Endothelial cell (in vitro differentiated cells): Measurements from ENCODE around the gene EGR4. TPM values are rescaled to one million over a fixed set of nuclear protein-coding genes. Genes with fewer than 3 reads are reported as not detected.

Experiments
- DNase-seq: peaks from one replicate; pipeline ENCODE4 v3.0.0; 2021; ENCODE audit warnings: low spot score
- H3K27ac Mint-ChIP-seq: one replicate; pipeline ENCODE4 v1.8.0; 2021; ENCODE audit warnings: mixed read lengths, inconsistent platforms; ENCODE audit not compliant: unreplicated experiment
- H3K27me3 Mint-ChIP-seq: one replicate; pipeline ENCODE4 v1.8.0; 2021; ENCODE audit warnings: mild to moderate bottlenecking, moderate library complexity, mixed read lengths, inconsistent platforms; ENCODE audit not compliant: unreplicated experiment
- H3K36me3 Mint-ChIP-seq: one replicate; pipeline ENCODE4 v1.8.0; 2021; ENCODE audit warnings: mild to moderate bottlenecking, low read depth, mixed read lengths, inconsistent platforms; ENCODE audit not compliant: unreplicated experiment
- H3K4me1 Mint-ChIP-seq: one replicate; pipeline ENCODE4 v1.8.0; 2021; ENCODE audit warnings: mild to moderate bottlenecking, mixed read lengths, inconsistent platforms; ENCODE audit not compliant: unreplicated experiment
- H3K4me3 Mint-ChIP-seq: one replicate; pipeline ENCODE4 v1.8.0; 2021; ENCODE audit warnings: mild to moderate bottlenecking, mixed read lengths, inconsistent platforms; ENCODE audit not compliant: unreplicated experiment
- H3K9me3 Mint-ChIP-seq: one replicate; pipeline ENCODE4 v1.8.0; 2021; ENCODE audit warnings: mixed read lengths, inconsistent platforms; ENCODE audit not compliant: unreplicated experiment
- CTCF ChIP-seq: fragments of 200-600 bp; sonication (generic); IDR thresholded peaks from one replicate; pipeline ENCODE4 v1.5.0; 2021; ENCODE audit warnings: antibody characterized with exemption; ENCODE audit not compliant: unreplicated experiment
- total RNA-seq: library from RNA; stranded (reverse); fragmentation: NEBNext Ultra II Directional; extraction: Animal tissue kit (Norgen Biotek cat#: 25700); gene quantifications from one replicate; pipeline ENCODE4 v1.2.1, GENCODE V29; 2021; ENCODE audit not compliant: unreplicated experiment

The EGR4 gene
- total RNA-seq, 1 donor from 2014 or later: 0.15 TPM

GRCh38 chr2:73282924-73283544 lies 10.3 kb downstream of the EGR4 start:
- Mint-ChIP-seq H3K27me3 (peaks cover 17% of the 10 kb centered on the region), H3K9me3 (no peaks in the 10 kb centered on the region), H3K27ac (peak overlapping the region; percentile 30), H3K4me1 (no peaks in the 10 kb centered on the region), H3K4me3 (peak overlapping the region; percentile 84), H3K36me3 (no peaks in the 10 kb centered on the region)
- no peak for TF ChIP-seq CTCF
- no peak for DNase-seq

- no peaks in the 10 kb centered on the region for H3K4me1 Mint-ChIP-seq
- DNase-seq: no peak
- peaks cover 15% of the 10 kb centered on the region for H3K27me3 Mint-ChIP-seq
- no peak for TF ChIP-seq CTCF
- no peaks in the 10 kb centered on the region for H3K9me3 Mint-ChIP-seq
- H3K27ac Mint-ChIP-seq: no peak overlapping the region
- H3K4me3 Mint-ChIP-seq: no peak overlapping the region
- H3K36me3 Mint-ChIP-seq: no peaks in the 10 kb centered on the region
These were observed 12.1 kb downstream of the EGR4 start for GRCh38 chr2:73281244-73281643.

GRCh38 chr2:73279852-73280251 lies 13.5 kb downstream of the EGR4 start:
- DNase-seq: no peak
- H3K4me1 Mint-ChIP-seq: no peaks in the 10 kb centered on the region
- H3K36me3 Mint-ChIP-seq: no peaks in the 10 kb centered on the region
- no peak overlapping the region for H3K27ac Mint-ChIP-seq
- no peak for TF ChIP-seq CTCF
- H3K9me3 Mint-ChIP-seq: no peaks in the 10 kb centered on the region
- peaks cover 8% of the 10 kb centered on the region for H3K27me3 Mint-ChIP-seq
- no peak overlapping the region for H3K4me3 Mint-ChIP-seq

- peaks cover 30% of the 10 kb centered on the region for H3K27me3 Mint-ChIP-seq
- H3K4me1 Mint-ChIP-seq: peaks cover 16% of the 10 kb centered on the region
- no peak overlapping the region for H3K27ac Mint-ChIP-seq
- no peak for TF ChIP-seq CTCF
- no peaks in the 10 kb centered on the region for H3K9me3 Mint-ChIP-seq
- no peak overlapping the region for H3K4me3 Mint-ChIP-seq
- H3K36me3 Mint-ChIP-seq: peaks cover 6% of the 10 kb centered on the region
- no peak for DNase-seq
These were observed 21.1 kb downstream of the EGR4 start for GRCh38 chr2:73272270-73272669.

- peaks cover 16% of the 10 kb centered on the region for H3K4me1 Mint-ChIP-seq
- no peak for TF ChIP-seq CTCF
- H3K36me3 Mint-ChIP-seq: peaks cover 6% of the 10 kb centered on the region
- DNase-seq: no peak
- H3K9me3 Mint-ChIP-seq: no peaks in the 10 kb centered on the region
- peaks cover 30% of the 10 kb centered on the region for H3K27me3 Mint-ChIP-seq
- H3K27ac Mint-ChIP-seq: peak overlapping the region; percentile 26
- H3K4me3 Mint-ChIP-seq: peak overlapping the region; percentile 53
These were observed 23.5 kb downstream of the EGR4 start for GRCh38 chr2:73269686-73270465.
